Fibroblast of skin of scalp (primary cell): Measurements from ENCODE around the gene GSTM4.
"Not testable (repeated sequence)": the region's sequence is repeated elsewhere in the genome, so short reads cannot be mapped to it uniquely, and the experiment has no call there.

Experiments used
- DNase-seq: peaks from one replicate; pipeline ENCODE4 v3.0.0-alpha.2; 2013

GSTM4 gene

DNA sequence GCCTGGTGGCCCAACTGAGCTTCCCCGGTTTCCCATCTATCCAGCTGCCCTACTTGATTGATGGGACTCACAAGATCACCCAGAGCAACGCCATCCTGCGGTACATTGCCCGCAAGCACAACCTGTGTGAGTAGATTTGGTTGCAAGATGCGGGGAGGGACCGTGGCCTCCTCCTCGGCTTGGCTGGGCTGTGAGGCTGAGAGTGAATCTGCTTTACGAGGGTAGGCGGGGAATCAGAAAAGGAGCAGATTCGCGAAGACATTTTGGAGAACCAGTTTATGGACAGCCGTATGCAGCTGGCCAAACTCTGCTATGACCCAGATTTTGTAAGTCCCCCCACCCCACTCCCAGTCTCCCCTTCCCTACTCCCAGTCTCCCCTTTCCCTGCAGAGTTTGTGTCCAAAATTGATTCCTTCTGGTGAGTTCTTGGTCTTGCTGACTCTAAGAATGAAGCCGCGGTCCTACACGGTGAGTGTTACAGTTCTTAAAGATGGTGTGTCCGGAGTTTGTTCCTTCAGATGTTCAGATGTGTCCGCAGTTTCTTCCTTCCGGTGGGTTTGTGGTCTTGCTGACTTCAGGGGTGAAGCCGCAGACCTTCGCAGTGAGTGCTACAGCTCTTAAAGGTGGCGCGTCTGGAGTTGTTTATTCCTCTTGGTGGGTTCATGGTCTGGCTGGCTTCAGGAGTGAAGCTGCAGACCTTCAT lies 13.5 kb downstream of the GSTM4 start:
- DNase-seq: no peak

DNA sequence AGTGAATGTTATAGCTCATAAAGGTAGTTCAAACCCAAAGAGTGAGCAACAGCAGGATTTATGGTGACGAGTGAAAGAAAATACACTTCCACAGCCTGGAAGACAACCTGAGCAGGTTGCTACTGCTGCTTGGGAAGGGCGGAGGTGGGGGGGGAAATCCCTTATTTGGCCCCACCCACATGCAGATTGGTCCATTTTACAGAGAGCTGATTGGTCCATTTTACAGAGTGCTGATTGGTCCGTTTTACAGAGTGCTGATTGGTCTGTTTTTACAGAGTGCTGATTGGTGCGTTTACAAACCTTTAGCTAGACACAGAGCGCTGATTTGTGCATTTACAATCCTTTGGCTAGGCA lies 14.0 kb downstream of the GSTM4 start:
- DNase-seq: not testable (repeated sequence)

DNA sequence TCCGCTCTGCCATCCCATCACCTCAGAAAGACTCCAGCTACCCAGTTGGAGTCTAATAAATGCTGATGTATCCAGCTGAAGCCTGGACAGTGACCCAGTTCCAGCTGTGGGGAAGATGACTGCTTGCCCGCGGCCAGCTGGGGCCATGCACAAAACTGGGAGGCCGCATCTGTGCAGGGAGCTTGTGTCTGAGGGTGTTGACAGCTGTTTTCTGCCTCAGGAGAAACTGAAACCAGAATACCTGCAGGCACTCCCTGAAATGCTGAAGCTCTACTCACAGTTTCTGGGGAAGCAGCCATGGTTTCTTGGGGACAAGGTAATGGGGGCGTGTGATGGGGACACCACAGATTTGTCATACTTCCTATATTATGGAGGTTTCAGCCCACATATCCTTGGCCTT lies 15.2 kb downstream of the GSTM4 start:
- no peak for DNase-seq

DNA sequence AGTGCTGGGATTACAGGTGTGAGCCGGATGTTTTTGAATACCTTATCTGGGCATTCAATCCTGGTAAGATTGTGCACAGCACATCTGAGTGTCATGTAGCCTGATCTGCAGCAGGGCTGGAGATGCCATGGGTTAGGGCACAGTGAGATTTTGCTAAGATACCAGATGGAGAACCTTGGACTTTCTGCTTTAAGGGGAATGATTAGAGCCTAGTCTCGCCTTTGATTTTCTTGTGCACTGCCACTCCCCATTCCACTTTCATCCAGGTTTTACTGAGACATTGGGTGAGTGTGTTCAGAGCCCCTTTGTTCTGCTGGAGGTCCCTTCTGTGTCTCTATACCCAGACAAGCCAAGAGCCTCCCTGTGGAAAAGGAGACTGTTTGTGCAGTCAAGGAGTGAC lies 18.0 kb downstream of the GSTM4 start:
- not testable (repeated sequence) for DNase-seq

DNA sequence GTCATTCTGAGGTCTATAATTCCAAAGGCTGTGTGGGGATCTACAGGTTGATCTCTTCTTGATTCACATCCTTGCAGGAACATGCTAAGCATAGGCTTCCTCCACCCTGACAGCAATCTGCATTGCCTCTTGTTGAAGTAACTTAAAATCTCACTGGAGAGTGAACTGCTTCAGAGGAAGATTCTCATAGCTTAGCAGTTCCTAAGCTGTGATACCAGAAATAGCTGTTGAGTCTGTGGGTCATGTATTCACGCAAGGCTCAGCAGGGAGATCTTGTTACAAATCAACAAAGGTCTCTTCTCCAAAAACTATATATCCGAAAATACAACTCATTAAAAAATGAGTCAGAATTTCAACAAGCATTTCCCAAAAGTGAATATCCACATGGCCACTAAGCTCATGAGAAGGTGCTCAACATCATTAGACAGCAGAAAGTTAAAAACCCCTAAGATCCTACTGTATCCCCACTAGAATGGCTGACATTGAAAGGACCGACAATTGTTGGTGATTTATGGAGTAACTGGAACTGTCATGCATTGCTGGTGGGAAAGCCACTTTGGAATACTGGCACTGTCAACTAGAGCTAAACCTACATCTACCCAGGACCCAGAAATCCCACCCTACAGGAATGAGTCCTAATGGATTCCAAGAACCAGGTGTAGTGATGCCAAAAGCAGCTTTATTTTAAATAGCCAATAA lies 20.9 kb downstream of the GSTM4 start:
- DNase-seq: not testable (repeated sequence)

DNA sequence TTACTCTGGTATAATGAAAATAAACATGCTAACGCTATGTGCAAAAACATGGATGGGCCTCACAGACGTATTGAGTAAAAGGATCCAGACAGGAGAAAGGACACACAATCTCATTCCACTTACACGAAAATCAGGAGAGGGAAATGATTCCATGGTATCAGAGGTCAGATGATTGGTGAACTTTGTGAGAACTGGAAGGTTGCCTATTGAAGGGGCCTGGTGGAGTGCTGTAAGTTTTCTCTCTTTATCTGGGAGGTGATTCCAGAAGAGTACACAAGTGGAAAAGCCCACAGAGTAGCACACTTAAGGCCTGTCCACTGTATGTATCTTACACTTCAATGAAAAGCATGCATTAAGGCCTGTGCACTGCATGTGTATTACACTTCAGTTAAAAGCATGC lies 21.6 kb downstream of the GSTM4 start:
- DNase-seq: no peak

DNA sequence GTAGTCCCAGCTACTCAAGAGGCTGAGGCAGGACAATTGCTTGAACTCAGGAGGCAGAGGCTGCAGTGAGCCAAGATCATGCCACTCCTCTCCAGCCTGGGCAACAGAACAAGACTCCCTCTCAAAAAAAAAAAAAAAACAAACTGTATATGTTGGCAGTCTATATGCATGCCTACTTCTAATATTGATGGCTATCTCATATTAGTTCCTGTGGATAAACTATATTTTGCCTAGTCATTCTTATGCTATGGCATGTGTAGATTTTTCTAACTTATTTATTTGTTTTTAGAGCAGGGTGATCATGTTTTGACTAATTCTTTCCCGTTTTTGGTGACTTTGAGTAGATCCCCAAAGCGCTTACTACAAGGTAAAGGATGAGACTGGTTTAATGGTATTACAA lies 22.7 kb downstream of the GSTM4 start:
- DNase-seq: not testable (repeated sequence)

DNA sequence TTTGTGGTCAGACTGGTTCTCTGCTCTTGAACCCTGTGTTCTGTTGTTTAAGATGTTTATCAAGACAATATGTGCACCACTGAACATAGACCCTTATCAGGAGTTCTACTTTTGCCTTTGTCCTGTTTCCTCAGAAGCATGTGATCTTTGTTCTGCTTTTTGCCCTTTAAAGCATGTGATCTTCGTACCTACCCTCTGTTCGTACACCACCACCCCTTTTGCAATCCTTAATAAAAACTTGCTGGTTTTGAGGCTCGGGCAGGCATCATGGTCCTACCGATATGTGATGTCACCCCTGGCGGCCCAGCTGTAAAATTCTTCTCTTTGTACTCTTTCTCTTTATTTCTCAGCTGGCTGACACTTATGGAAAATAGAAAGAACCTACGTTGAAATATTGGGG lies 28.9 kb downstream of the GSTM4 start:
- not testable (repeated sequence) for DNase-seq

DNA sequence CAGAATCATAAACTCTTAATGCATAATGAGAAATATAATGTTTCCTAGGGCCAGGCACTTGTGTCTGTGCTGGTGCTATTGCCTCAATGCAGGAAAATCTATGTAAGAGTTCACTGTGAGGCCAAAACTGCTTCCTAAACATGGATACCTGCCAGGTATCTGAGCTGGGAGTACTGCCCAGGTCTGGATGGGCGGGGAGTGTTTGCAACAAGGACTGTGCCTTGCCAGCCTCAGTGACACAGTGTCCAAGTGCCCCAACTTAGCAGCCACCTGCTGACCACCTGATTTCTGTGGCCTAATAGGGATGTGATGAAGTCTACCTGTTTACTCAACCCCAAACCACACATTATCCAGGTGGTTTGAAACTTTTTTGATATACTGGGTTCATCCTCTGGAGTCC lies 29.5 kb downstream of the GSTM4 start:
- not testable (repeated sequence) for DNase-seq

DNA sequence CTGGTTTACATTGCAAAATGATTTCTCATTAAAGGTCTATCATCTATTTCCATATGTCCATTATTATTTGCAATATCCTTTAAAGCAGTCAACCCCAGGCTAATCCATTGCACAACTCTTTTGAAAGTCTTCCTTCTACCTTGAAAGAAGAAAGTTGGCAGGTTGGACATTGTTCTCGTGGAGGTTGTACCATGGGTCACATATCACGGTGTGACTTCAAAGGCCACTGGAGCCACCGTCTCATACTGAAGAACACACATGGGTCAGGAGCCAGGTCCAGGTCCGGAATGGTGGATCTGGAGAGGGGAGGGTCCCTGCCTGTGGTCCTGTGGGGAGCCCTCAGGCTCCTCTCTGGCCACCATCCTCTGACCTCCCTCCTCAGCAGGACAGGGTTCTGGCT lies 30.0 kb downstream of the GSTM4 start:
- not testable (repeated sequence) for DNase-seq

DNA sequence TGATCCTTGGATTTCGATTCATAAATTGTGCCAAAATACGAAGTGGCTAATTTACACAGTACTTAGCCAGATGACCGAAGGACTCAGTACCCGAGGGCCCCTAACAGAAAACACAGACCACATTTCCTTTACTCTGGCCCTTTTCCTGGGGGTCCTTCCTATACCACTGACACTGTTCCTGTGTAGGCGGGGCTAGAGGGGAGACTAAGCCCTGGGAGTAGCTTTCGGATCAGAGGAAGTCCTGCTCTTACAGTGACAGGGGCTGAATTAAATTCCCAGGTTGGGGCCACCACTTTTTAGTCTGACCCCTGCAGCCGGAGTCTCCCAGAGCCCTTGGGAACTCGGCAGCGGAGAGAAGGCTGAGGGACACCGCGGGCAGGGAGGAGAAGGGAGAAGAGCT lies 31.2 kb downstream of the GSTM4 start:
- not testable (repeated sequence) for DNase-seq

DNA sequence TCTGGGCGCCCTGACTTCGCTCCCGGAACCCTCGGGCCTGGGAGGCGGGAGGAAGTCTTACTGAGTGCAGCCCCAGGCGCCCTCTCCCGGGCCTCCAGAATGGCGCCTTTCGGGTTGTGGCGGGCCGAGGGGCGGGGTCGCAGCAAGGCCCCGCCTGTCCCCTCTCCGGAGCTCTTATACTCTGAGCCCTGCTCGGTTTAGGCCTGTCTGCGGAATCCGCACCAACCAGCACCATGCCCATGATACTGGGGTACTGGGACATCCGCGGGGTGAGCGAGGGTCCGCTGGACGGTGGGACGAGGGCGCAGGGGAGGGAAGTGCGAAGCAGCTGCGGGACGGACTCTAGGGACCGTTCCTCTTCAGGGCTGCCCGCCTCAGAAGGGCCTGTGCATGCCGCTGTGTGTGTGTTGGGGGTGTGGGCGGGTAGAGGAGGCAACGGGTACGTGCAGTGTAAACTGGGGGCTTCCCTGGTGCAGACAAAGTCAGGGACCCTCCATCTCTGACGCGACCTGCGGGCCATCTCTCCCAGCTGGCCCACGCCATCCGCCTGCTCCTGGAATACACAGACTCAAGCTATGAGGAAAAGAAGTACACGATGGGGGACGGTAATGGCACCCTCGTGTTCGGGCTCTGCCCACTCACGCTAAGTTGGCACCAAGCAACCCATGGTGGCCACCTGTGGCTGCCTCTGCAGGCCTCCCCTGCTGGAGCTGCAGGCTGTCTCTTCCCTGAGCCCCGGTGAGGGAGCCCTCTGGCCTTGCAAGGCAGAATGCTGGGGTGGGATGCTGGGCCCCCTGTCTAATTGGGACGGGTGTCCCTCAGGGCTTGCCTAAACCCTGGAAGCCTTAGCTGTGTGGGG lies 32.0 kb downstream of the GSTM4 start, which contains the start of gene GSTM1:
GSTM1 (plus strand) TSS at position 177 of the 859 bp plus-strand sequence; CDS start at position 234, 57 bp downstream.
- DNase-seq: peak; percentile 81

DNA sequence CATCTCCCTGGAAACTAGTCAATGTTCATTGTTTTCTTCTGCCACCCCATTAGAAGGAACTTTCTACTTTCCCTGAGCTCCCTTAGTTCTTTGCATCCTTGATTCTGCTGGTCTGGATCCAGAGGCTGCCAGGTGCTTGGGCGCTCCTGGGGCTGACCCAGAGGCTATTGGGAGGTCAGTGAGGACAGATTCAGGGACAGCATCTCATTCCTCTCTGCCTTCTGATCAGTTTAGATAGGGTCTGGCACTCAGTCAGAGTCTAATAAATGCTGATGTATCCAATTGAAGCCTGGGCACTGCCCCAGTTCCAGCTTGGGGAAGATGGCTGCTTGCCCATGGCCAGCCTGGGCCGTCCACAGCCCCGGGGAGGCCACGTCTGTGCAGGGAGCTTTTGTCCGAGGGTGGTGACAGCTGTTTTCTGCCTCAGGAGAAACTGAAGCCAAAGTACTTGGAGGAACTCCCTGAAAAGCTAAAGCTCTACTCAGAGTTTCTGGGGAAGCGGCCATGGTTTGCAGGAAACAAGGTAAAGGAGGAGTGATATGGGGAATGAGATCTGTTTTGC lies 34.0 kb downstream of the GSTM4 start:
- DNase-seq: no peak

DNA sequence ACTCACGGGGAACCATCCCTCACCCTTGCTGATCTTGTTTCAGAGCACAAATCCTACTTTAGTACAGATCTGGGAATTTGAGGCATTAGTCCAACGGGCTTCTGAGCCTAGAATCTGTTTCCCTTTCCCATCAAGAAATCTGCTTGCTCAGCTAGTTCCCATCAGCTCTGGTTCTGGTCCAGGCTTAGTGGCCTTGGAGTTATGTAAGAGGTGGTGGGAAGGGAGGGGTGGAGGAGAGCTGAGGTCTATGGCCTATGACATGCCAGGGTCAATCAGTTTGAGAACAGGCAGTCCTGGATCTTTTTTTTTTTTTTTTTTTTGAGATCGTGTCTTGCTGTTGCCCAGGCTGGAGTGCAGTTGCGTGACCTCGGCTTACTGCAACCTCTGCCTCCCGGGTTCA lies 35.9 kb downstream of the GSTM4 start:
- DNase-seq: no peak

DNA sequence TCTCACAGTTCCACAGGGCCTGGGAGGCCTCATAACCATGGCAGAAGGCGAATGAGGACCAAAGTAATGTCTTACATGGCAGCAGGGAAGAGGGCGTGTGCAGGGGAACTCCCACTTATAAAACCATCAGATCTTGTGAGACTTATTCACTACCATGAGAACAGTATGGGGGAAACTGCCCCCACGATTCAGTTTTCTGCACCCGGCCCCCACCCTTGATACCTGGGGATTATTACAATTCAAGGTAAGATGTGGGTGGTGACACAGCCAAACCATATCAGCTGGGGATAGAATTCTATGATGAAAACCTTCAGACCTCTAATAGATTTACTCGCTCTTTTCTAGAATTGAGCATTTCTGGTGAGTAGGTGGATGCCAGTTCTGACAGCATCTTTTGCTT lies 38.5 kb downstream of the GSTM4 start:
- DNase-seq: not testable (repeated sequence)

DNA sequence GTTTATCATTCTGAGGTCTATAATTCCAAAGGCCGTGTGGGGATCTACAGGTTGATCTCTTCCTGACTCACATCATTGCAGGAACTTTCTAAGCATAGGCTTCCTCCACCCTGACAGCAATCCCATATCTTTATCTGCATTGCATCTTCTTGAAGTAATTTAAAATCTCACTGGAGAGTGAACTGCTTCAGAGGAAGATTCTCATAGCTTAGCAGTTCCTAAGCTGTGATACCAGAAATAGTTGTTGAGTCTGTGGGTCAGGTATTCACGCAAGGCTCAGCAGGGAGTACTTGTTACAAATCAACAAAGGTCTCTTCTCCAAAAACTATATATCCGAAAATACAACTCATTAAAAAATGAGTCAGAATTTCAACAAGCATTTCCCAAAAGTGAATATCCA lies 39.2 kb downstream of the GSTM4 start:
- not testable (repeated sequence) for DNase-seq

DNA sequence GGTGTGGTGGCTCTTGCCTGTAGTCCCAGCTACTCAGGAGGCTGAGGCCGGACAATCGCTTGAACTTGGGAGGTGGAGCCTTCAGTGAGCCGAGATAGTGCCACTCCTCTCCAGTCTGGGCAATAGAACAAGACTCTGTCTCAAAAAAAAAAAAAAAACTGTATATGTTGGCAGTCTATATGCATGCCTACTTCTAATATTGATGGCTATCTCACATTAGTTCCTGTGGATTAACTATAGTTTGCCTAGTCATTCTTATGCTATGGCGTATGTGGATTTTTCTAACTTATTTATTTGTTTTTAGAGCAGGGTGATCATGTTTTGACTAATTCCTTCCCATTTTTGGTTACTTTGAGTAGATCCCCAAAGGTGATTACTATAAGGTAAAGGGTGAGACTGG lies 41.2 kb downstream of the GSTM4 start:
- DNase-seq: no peak

DNA sequence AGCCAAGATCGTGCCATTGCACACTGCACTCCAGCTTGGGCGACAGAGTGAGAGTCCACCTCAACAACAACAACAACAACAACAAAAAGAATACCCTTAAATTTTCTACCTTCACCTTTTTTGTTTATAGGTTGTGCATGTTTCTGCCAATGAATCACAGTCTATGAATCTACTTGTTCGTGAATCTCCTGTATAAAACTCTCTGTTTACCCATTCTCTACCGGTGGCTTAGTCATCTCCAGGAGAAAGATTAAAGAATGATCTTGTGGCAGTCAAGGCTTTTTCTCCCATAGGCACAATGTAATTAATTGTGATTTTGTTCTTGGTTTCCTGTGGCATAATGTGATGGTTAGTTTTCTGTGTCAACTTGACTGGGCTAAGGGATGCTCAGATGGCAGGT lies 42.0 kb downstream of the GSTM4 start:
- not testable (repeated sequence) for DNase-seq

DNA sequence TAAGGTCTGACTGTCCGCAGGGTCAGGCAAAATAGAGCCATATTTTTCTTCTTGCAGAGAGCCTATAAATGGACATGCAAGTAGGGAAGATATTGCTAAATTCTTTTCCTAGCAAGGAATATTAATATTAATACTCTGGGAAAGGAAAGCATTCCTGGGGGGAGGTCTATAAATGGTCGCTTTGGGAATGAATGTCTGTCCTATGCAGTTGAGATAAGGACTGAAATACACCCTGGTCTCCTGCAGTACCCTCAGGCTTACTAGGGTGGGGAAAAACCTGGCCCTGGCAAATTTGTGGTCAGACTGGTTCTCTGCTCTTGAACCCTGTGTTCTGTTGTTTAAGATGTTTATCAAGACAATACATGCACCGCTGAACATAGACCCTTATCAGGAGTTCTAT lies 47.0 kb downstream of the GSTM4 start:
- DNase-seq: not testable (repeated sequence)

DNA sequence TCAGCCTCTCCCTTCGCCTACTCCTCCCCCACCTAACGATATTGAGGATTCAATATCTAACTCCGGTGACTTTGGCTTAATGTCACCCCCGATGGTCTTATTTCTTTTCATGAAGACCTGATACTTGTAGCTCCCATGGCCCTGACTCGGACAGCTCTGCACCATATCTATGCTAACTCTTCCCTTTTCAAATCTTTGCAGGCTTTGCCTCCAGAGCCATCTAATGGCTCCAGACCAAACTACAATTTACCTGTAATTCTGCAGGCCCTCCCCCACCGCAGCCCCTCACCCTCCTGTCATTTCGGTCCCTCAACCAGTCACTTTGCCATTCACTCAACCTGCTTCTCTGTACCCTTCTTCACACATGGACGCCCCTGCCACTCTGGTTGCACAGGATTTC lies 48.3 kb downstream of the GSTM4 start:
- no peak for DNase-seq

DNA sequence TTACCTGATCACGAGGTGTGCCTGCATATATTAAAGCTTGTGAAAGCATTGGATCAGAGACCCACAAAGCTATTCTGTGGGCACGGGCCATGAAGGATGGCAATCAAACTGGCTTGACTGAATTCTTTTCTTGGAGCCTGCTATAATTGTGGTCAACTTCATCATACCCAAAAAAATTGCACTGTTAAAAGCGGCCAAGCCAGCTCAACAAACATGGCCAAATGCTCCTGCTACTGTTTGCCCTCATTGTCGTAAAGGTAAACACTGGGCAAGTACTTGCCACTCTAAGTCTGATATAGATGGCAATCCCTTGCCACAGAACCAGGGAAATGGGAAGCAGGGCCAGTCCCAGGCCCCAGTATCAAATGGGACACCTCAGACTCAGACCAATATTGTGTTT lies 49.5 kb downstream of the GSTM4 start:
- DNase-seq: no peak

DNA sequence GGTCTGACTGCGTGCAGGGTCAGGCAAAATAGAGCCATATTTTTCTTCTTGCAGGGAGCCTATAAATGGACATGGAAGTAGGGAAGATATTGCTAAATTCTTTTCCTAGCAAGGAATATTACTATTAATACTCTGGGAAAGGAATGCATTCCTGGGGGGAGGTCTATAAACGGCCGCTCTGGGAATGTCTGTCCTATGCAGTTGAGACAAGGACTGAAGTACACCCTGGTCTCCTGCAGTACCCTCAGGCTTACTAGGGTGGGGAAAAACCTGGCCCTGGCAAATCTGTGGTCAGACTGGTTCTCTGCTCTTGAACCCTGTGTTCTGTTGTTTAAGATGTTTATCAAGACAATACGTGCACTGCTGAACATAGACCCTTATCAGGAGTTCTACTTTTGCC lies 53.0 kb downstream of the GSTM4 start:
- DNase-seq: not testable (repeated sequence)

DNA sequence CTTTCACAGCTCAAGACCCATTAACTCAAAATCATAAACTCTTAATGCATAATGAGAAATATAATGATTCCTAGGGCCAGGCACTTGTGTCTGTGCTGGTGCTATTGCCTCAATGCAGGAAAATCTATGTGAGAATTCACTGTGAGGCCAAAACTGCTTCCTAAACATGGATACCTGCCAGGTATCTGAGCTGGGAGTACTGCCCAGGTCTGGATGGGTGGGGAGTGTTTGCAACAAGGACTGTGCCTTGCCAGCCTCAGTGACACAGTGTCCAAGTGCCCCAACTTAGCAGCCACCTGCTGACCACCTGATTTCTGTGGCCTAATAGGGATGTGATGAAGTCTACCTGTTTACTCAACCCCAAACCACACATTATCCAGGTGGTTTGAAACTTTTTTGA lies 53.9 kb downstream of the GSTM4 start:
- not testable (repeated sequence) for DNase-seq
